Measurements from ENCODE around the gene GJC2. TPM values are rescaled to one million over a fixed set of nuclear protein-coding genes. Genes with fewer than 3 reads are reported as not detected.
A peak's percentile ranks its signal among the peaks of the same experiment; 100 is the strongest.

GJC2 gene
- total and polyA plus RNA-seq, 10 of the 15 experiments (the other 5 are each of a cell fraction or from before 2014, with no cell fraction given), result 0.04 to 0.44 (median 0.07) TPM; not detected in 4

- TF ChIP-seq CUX1 (IDR thresholded peaks at IDR 0.05; ENCODE audit: insufficient replicate concordance, low read depth, low read length) (no peak), BCLAF1 (IDR thresholded peaks at IDR 0.05) (no peak), CHD1 (IDR thresholded peaks at IDR 0.05; ENCODE audit: low read depth, low read length) (0 out of 2 replicates have a peak, but pooled peaks have one; percentile 23), MLLT1 (IDR thresholded peaks at IDR 0.05) (no peak), RFX5 (IDR thresholded peaks at IDR 0.05; ENCODE audit: low read depth, low read length) (peak; percentile 74), ZNF24 (IDR thresholded peaks at IDR 0.05) (no peak), POLR2AphosphoS2 (IDR thresholded peaks at IDR 0.05; ENCODE audit: low read depth, low read length) (no peak), USF1 (IDR thresholded peaks at IDR 0.05; ENCODE audit: borderline replicate concordance, extremely low read length, insufficient read depth, low read depth, low read length) (no peak), EGR1 (IDR thresholded peaks at IDR 0.05; ENCODE audit: borderline replicate concordance in 1 of 2, low read depth in 2 of 2, low read length in 2 of 2) (peak in 1 of 2 experiments; percentile 78; a peak in 2 of 3 replicates)
- TF ChIP-seq, protein P1, sequence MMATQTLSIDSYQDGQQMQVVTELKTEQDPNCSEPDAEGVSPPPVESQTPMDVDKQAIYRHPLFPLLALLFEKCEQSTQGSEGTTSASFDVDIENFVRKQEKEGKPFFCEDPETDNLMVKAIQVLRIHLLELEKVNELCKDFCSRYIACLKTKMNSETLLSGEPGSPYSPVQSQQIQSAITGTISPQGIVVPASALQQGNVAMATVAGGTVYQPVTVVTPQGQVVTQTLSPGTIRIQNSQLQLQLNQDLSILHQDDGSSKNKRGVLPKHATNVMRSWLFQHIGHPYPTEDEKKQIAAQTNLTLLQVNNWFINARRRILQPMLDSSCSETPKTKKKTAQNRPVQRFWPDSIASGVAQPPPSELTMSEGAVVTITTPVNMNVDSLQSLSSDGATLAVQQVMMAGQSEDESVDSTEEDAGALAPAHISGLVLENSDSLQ (IDR thresholded peaks at IDR 0.05), result peak; percentile 98
- TF ChIP-seq, protein P2, sequence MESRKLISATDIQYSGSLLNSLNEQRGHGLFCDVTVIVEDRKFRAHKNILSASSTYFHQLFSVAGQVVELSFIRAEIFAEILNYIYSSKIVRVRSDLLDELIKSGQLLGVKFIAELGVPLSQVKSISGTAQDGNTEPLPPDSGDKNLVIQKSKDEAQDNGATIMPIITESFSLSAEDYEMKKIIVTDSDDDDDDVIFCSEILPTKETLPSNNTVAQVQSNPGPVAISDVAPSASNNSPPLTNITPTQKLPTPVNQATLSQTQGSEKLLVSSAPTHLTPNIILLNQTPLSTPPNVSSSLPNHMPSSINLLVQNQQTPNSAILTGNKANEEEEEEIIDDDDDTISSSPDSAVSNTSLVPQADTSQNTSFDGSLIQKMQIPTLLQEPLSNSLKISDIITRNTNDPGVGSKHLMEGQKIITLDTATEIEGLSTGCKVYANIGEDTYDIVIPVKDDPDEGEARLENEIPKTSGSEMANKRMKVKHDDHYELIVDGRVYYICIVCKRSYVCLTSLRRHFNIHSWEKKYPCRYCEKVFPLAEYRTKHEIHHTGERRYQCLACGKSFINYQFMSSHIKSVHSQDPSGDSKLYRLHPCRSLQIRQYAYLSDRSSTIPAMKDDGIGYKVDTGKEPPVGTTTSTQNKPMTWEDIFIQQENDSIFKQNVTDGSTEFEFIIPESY (IDR thresholded peaks at IDR 0.05), result no peak
Observed at GRCh38 chr1:228139931-228140723, 9.6 kb upstream of the GJC2 start, which contains the start of gene GUK1 (continued).
